ENCODE measurements around the gene KIF21B.
A peak's percentile ranks its signal among the peaks of the same experiment; 100 is the strongest.
"Not testable (repeated sequence)": the region's sequence is repeated elsewhere in the genome, so short reads cannot be mapped to it uniquely, and the experiment has no call there.

KIF21B gene

GRCh38 chr1:200938955-200939354 is 84.6 kb downstream of the KIF21B start:
- Histone ChIP-seq H3K27me3 (no peaks in the 10 kb centered on the region), H3K9me3 (no peaks in the 10 kb centered on the region), H3K27ac (peak overlapping the region; percentile 43), H3K36me3 (no peaks in the 10 kb centered on the region), H3K4me1 (ENCODE audit: control insufficient read depth in 1 of 2, insufficient read depth in 1 of 2, low read depth in 1 of 2, low read length in 1 of 2) (peaks cover 15 to 17% of the 10 kb centered on the region in 2 experiments), H3K4me3 (ENCODE audit: low read depth in 1 of 2, low read length in 1 of 2) (peak overlapping the region in 1 of 2 experiments; percentile 11)
- TF ChIP-seq, protein P1, sequence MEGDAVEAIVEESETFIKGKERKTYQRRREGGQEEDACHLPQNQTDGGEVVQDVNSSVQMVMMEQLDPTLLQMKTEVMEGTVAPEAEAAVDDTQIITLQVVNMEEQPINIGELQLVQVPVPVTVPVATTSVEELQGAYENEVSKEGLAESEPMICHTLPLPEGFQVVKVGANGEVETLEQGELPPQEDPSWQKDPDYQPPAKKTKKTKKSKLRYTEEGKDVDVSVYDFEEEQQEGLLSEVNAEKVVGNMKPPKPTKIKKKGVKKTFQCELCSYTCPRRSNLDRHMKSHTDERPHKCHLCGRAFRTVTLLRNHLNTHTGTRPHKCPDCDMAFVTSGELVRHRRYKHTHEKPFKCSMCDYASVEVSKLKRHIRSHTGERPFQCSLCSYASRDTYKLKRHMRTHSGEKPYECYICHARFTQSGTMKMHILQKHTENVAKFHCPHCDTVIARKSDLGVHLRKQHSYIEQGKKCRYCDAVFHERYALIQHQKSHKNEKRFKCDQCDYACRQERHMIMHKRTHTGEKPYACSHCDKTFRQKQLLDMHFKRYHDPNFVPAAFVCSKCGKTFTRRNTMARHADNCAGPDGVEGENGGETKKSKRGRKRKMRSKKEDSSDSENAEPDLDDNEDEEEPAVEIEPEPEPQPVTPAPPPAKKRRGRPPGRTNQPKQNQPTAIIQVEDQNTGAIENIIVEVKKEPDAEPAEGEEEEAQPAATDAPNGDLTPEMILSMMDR (IDR thresholded peaks at IDR 0.05), result no peak

GRCh38 chr1:200935286-200935962 is 88.1 kb downstream of the KIF21B start:
- not testable (repeated sequence) for H3K36me3 ChIP-seq; H3K9me3 ChIP-seq; H3K27me3 ChIP-seq; H3K4me3 ChIP-seq (ENCODE audit: low read depth in 1 of 2, low read length in 1 of 2); H3K27ac ChIP-seq
- peaks cover 15 to 17% of the 10 kb centered on the region in 2 experiments for H3K4me1 ChIP-seq (ENCODE audit: control insufficient read depth in 1 of 2, insufficient read depth in 1 of 2, low read depth in 1 of 2, low read length in 1 of 2)

GRCh38 chr1:200934676-200935245 is 88.8 kb downstream of the KIF21B start:
- TF ChIP-seq, protein P1 (IDR thresholded peaks at IDR 0.05), result no peak
- no peaks in the 10 kb centered on the region for H3K27me3 ChIP-seq

GRCh38 chr1:200931776-200932175 is 91.7 kb downstream of the KIF21B start:
- H3K36me3 ChIP-seq, result no peaks in the 10 kb centered on the region
- H3K9me3 ChIP-seq, result no peaks in the 10 kb centered on the region
- peaks cover 0 to 4% of the 10 kb centered on the region in 2 experiments for H3K4me1 ChIP-seq (ENCODE audit: control insufficient read depth in 1 of 2, insufficient read depth in 1 of 2, low read depth in 1 of 2, low read length in 1 of 2)
- TF ChIP-seq, protein P1 (IDR thresholded peaks at IDR 0.05), result no peak
- no peak overlapping the region for H3K4me3 ChIP-seq (ENCODE audit: low read depth in 1 of 2, low read length in 1 of 2)
- H3K27me3 ChIP-seq, result no peaks in the 10 kb centered on the region
- H3K27ac ChIP-seq, result no peak overlapping the region

More at GRCh38 chr1:200934676-200935245, 88.8 kb downstream of the KIF21B start:
- Histone ChIP-seq H3K27ac (no peak overlapping the region), H3K4me3 (ENCODE audit: low read depth in 1 of 2, low read length in 1 of 2) (no peak overlapping the region), H3K4me1 (ENCODE audit: control insufficient read depth in 1 of 2, insufficient read depth in 1 of 2, low read depth in 1 of 2, low read length in 1 of 2) (peaks cover 15 to 17% of the 10 kb centered on the region in 2 experiments), H3K9me3 (no peaks in the 10 kb centered on the region), H3K36me3 (no peaks in the 10 kb centered on the region)

DNA sequence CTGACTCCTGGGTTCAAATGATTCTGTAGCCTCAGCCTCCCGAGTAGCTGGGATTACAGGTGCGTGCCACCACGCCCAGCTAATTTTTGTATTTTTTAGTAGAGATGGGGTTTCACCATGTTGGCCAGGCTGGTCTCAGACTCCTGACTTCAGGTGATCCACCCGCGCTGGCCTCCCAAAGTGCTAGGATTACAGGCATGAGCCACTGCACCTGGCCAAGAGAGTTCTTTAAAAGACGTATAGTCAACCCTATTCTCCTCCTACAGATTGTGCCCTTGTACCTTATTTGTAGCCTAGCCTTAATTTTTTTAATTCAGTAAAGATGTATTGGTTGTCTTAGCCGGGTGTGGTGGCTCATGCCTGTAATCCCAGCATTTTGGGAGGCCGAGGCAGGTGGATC is 93.2 kb downstream of the KIF21B start:
- H3K4me3 ChIP-seq (ENCODE audit: low read depth in 1 of 2, low read length in 1 of 2); H3K4me1 ChIP-seq (ENCODE audit: control insufficient read depth in 1 of 2, insufficient read depth in 1 of 2, low read depth in 1 of 2, low read length in 1 of 2); H3K27me3 ChIP-seq; H3K27ac ChIP-seq; H3K36me3 ChIP-seq; H3K9me3 ChIP-seq: not testable (repeated sequence)

DNA sequence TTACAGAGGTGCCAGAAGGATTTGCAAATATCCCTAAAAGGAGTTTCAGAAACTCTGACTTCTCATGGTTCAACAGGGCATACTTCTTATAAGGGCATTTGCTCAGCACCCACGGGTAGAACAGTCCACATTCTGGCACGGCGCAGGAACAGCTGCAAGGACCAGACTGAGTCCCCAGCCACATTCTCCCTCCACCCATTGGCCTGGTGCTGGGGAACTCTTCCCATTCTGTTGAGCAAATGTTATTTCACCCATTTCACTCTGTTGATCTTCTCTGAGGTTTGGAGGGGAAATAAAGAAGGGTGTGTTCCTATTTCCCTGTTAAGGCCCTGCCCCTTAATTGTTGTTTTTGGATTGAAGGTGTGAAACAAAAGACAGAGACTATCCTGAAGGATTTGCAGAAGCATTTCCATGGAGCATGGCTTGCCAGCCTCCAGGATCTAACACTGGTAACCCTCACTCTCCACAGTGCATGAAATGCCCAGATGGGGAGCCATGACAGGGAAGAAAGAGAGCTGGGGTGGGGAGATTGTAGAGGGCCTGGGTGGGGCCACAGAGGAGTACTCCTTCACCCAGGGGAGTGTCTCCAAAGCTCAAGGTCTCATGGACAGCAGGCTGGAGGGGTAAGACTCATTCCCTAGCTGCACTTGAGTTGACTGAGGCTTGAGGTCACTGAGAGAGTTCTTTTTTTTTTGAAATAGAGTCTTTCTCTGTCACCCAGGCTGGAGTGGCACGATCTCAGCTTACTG is 93.8 kb downstream of the KIF21B start:
- TF ChIP-seq, protein P1 (IDR thresholded peaks at IDR 0.05), result no peak
- Histone ChIP-seq H3K36me3 (no peaks in the 10 kb centered on the region), H3K27ac (no peak overlapping the region), H3K9me3 (no peaks in the 10 kb centered on the region), H3K4me1 (ENCODE audit: control insufficient read depth in 1 of 2, insufficient read depth in 1 of 2, low read depth in 1 of 2, low read length in 1 of 2) (no peaks in the 10 kb centered on the region), H3K4me3 (ENCODE audit: low read depth in 1 of 2, low read length in 1 of 2) (no peak overlapping the region), H3K27me3 (no peaks in the 10 kb centered on the region)
